HG03442 (cell line): ENCODE measurements around the gene CEP78.
"Not testable (repeated sequence)": the region's sequence is repeated elsewhere in the genome, so short reads cannot be mapped to it uniquely, and the experiment has no call there.

Experiments
- ATAC-seq: cut with Tn5 transposase; IDR thresholded peaks from one replicate; pipeline ENCODE4 v1.9.1; 2021; ENCODE audit warnings: mild to moderate bottlenecking, moderate library complexity; ENCODE audit not compliant: unreplicated experiment

Gene CEP78

GRCh38 chr9:78280982-78281668 is 45.2 kb downstream of the CEP78 start:
- ATAC-seq = no peak

GRCh38 chr9:78284181-78284580 is 48.3 kb downstream of the CEP78 start:
- not testable (repeated sequence) for ATAC-seq

- ATAC-seq = no peak
Observed at GRCh38 chr9:78286125-78286524, 50.2 kb downstream of the CEP78 start.

GRCh38 chr9:78286946-78287388 is 51.1 kb downstream of the CEP78 start:
- no peak for ATAC-seq

GRCh38 chr9:78288214-78288892 is 52.5 kb downstream of the CEP78 start:
- no peak for ATAC-seq

- ATAC-seq = no peak
Observed at GRCh38 chr9:78289474-78289873, 53.6 kb downstream of the CEP78 start.

GRCh38 chr9:78291240-78291925 is 55.5 kb downstream of the CEP78 start:
- no peak for ATAC-seq

GRCh38 chr9:78292026-78292425 is 56.2 kb downstream of the CEP78 start:
- ATAC-seq = no peak

GRCh38 chr9:78292716-78293497 is 57.0 kb downstream of the CEP78 start:
- ATAC-seq = no peak

GRCh38 chr9:78294290-78295176 is 58.7 kb downstream of the CEP78 start:
- ATAC-seq = no peak

- ATAC-seq = no peak
Observed at GRCh38 chr9:78295177-78295575, 59.3 kb downstream of the CEP78 start.

GRCh38 chr9:78295731-78296130 is 59.9 kb downstream of the CEP78 start:
- ATAC-seq = no peak

GRCh38 chr9:78296201-78296892 is 60.5 kb downstream of the CEP78 start:
- no peak for ATAC-seq

- peak; percentile 98 for ATAC-seq
Observed at GRCh38 chr9:78296893-78297671, 61.2 kb downstream of the CEP78 start, which contains the start of gene PSAT1. Gene PSAT1 (plus strand): TSS chr9:78297125. CDS start chr9:78297211, 86 bp downstream.

GRCh38 chr9:78297672-78297961 is 61.7 kb downstream of the CEP78 start:
- ATAC-seq = no peak

- no peak for ATAC-seq
Observed at GRCh38 chr9:78298046-78298765, 62.3 kb downstream of the CEP78 start.

GRCh38 chr9:78300209-78300608 is 64.3 kb downstream of the CEP78 start:
- ATAC-seq = no peak

- ATAC-seq = no peak
Observed at GRCh38 chr9:78301466-78301865, 65.6 kb downstream of the CEP78 start.
